Stimulated activated CD4-positive, alpha-beta T cell treated with anti-CD3 and anti-CD28 coated beads, TNF-alpha, amount 100 ng/mL, for 48 hours (primary cell): ENCODE measurements around the gene FAM219B.

Experiments used
- DNase-seq, 3 donors: peaks; one replicate each; pipeline ENCODE4 v3.0.0-alpha.2; 2020; ENCODE audit warnings: low read depth in 3 of 3

Gene FAM219B

GRCh38 chr15:74873036-74873755, 33.5 kb downstream of the FAM219B start, which contains the start of gene SCAMP2:
Gene SCAMP2, minus strand, starts transcription at chr15:74873365. Its CDS starts 110 bp downstream, at chr15:74873255.
- DNase-seq, result peak; percentile 76 to 90 (median 83)

GRCh38 chr15:74872702-74873035, 34.0 kb downstream of the FAM219B start:
- DNase-seq, result no peak

GRCh38 chr15:74870436-74871215, 36.0 kb downstream of the FAM219B start:
- no peak for DNase-seq

GRCh38 chr15:74869726-74870407, 36.8 kb downstream of the FAM219B start:
- peak in 1 of 3 donors; percentile 33 for DNase-seq

- no peak for DNase-seq
Measured at GRCh38 chr15:74869372-74869725, 37.3 kb downstream of the FAM219B start.

GRCh38 chr15:74868059-74868458, 38.6 kb downstream of the FAM219B start:
- no peak for DNase-seq

- no peak for DNase-seq
Measured at GRCh38 chr15:74867466-74868038, 39.1 kb downstream of the FAM219B start.

- no peak for DNase-seq
Measured at GRCh38 chr15:74866090-74866489, 40.6 kb downstream of the FAM219B start.

- DNase-seq, result no peak
Measured at GRCh38 chr15:74865316-74865715, 41.3 kb downstream of the FAM219B start.

GRCh38 chr15:74864296-74864695, 42.4 kb downstream of the FAM219B start:
- DNase-seq, result no peak

GRCh38 chr15:74863239-74864056, 43.2 kb downstream of the FAM219B start:
- no peak for DNase-seq

- no peak for DNase-seq
Measured at GRCh38 chr15:74858369-74858740, 48.3 kb downstream of the FAM219B start.

GRCh38 chr15:74857671-74858368, 48.8 kb downstream of the FAM219B start:
- DNase-seq, result no peak

- no peak for DNase-seq
Measured at GRCh38 chr15:74857082-74857655, 49.5 kb downstream of the FAM219B start.

GRCh38 chr15:74856537-74856936, 50.1 kb downstream of the FAM219B start:
- DNase-seq, result no peak

GRCh38 chr15:74855857-74856256, 50.8 kb downstream of the FAM219B start:
- no peak for DNase-seq

- DNase-seq, result no peak
Measured at GRCh38 chr15:74854453-74855022, 52.1 kb downstream of the FAM219B start.

GRCh38 chr15:74851960-74852359, 54.7 kb downstream of the FAM219B start:
- DNase-seq, result no peak

- DNase-seq, result no peak
Measured at GRCh38 chr15:74850393-74850792, 56.3 kb downstream of the FAM219B start.
